ELF-1 (cell line): ENCODE data around the gene GAS2.

ENCODE experiments used
- DNase-seq: peaks from one replicate; pipeline ENCODE4 v3.0.0-alpha.2; 2016; ENCODE audit warnings: low read depth, low spot score

The GAS2 gene

GRCh38 chr11:22674470-22675439 is 8.3 kb downstream of the GAS2 start:
- DNase-seq: no peak

DNA sequence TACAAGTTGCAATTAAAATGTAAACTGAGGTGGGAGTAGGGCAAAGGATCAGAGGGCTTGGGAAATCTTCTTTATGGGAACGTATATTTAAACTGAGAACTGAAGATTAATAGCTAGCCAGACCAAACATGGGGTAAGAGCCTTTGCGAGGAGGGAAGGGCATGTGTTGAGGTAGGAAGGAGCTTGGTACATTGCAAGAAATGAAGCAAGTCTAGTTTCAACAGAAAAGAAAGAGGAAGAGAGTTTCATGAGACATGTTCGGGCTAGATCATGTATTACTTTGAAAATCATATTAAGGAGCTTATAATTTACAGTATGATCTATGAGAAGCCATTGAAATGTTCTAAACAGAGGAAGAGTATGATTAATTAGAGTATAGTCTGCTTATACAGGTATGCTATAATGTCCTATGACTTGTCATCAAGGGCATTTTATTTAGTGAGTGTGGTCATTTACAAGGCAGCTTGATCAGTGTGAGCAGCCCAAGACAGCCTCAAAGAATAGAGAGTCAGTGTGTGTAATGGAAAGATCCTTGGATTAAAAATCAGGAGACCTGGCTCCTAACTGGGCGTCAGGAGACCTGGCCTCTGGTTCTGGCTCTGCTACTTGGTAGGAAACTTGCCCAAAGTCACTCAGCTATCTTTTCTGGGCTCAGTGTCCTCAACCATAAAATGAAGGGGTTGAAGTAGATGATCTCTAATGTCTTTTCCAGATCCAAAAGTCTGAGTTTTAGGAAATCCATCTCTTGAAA is 10.9 kb downstream of the GAS2 start:
- no peak for DNase-seq

DNA sequence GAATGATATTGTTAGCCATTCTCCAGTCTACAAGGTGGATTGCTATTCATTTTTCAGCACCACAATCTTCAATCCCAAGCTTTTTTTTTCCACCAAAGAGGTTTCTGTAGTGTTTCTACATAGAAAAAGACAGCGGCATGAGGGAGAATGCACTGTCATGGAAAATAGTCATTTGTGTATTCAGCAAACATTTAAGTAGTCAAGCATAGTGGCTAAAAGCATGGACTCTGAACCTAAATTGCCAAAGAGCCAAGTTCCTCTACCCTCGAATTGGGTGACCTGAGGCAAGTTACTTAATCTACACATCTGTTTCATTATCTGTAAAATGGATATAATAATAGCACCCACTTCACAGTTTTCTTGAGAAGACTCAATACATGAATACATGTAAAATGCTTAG is 14.2 kb downstream of the GAS2 start:
- no peak for DNase-seq

DNA sequence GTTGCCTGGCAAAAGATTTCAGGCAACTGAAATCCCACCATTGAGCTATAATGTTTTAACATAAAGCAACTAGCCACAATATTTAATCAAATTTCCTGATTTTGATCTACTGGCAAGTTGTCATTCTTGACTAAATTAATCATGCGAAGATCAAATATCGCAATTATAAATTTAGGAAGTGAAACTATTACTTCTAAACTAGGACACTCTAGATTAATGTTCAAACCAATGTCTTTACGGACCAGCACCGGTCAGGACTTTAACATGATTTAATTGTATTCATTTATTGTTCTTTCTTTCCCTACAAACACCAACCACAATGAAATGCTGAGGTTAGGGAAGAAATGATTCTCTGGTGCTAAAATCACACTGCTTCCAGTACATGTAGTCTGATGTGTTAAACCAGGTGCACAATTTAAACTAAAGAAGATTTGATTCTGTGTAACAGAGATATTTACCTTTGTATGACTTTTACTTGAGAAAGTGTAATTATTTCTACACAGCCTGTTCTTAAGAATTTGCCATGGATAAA is 14.9 kb downstream of the GAS2 start:
- DNase-seq: no peak

- no peak for DNase-seq
Measured at GRCh38 chr11:22684082-22684481, 17.7 kb downstream of the GAS2 start.

DNA sequence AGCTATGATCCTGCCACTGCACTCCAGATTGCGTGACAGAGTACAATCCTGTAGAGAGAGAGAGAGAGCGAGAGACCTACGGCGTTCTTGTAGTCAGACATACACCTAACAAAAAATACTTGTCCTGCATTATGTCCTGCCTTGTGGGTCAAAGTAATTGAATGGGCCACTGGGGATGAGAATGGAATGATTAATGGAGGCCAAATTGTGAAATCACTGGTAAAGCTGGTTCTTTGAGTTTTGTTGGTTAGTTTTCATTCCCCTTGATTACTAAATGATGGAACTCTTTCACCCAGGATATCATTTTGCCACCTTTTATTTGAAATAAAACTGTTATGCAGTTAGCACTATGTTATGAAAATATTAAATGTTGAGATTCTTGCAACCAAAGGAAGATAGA is 18.7 kb downstream of the GAS2 start:
- DNase-seq: no peak

DNA sequence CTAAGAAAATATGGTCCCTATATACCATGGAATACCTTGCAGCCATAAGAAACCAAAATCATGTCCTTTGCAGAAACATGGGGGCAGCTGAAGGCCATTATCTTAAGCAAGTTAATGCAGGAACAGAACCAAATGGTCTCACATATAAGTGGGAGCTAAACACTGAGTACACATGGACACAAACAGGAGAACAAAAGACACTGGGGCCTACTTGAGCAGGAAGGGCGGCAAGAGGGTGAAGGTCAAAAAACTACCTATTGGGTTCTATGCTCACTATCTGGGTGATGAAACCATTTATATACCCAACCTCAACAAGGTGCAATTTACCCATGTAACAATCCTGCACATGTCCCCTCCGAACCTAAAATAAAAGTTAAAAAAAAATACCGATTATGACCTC is 22.5 kb downstream of the GAS2 start:
- DNase-seq: no peak

DNA sequence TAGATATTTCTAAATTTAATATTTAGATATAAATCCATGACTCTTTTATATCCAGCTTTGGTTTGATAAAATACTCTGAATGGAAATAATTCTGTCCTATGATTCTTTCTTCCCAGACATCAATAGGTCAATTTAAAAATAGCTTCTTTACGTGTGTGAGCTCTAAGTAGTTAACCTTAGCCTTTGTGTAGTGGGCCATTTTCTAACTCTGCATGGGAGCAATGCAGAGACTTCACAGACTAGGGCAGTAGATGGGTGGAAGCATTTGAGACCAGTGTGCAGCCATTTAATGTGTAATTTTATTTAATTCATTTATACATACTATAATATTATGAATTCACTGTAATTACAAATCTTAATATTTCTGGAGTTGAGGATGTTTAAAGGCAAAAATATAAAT is 23.8 kb downstream of the GAS2 start:
- no peak for DNase-seq

- DNase-seq: no peak
Measured at GRCh38 chr11:22690871-22691270, 24.5 kb downstream of the GAS2 start.

- no peak for DNase-seq
Measured at GRCh38 chr11:22699388-22699787, 33.0 kb downstream of the GAS2 start.

DNA sequence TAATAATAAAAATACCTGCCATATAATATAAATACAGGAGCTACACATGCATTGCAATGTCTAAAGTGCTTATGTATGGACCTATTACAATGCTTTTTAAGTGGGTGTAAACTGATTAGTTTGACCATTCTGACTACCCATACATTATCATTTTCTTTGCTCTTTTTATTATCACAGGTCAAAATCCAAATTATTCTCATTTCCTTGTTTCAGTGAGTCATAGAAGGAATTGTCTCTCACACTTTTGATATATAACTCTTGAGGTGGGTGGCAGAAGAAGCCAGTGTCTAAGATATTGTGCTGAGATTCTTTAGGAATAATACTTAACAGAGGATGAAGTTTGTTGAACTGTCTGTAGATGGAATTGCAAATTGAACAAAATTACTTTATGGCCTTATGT is 35.6 kb downstream of the GAS2 start:
- DNase-seq: no peak

DNA sequence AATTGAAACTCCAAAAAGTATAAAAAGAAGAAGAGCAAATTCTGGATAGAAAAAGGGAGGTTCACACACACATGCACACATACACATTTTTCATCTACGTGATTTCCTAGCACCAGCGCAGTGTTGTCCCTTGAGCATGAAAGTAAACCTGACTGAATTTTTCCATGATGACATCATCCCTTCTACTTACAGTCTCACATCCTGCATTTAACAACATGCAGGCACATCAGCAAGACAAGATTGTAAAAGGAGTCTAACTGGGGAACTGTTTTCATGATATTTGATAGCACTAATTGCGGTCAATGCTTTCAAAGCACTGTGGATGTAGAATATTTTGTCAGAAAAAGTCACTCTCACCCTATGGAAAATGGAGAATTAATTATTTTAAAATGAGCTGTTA is 36.6 kb downstream of the GAS2 start:
- DNase-seq: peak; percentile 24

DNA sequence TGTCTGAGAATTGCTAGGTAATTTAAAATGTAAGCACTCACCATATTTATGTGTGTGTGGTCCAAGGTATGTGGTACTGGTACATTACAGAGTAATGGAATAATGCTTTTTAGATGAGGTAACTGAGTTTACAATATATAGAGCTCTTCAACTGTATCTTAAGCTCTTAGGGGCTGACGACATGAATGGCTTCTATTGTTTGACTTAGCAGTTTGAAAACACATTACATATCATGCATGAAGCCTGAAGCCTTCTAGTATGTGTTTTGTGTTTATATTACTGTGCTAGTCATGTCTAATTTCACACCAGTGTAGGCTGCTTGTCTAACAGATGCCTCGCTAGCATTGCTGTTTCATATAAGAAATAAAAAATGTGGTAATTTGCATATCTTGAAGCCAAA is 37.2 kb downstream of the GAS2 start:
- no peak for DNase-seq

GRCh38 chr11:22707119-22707899 is 40.9 kb downstream of the GAS2 start:
- DNase-seq: no peak

DNA sequence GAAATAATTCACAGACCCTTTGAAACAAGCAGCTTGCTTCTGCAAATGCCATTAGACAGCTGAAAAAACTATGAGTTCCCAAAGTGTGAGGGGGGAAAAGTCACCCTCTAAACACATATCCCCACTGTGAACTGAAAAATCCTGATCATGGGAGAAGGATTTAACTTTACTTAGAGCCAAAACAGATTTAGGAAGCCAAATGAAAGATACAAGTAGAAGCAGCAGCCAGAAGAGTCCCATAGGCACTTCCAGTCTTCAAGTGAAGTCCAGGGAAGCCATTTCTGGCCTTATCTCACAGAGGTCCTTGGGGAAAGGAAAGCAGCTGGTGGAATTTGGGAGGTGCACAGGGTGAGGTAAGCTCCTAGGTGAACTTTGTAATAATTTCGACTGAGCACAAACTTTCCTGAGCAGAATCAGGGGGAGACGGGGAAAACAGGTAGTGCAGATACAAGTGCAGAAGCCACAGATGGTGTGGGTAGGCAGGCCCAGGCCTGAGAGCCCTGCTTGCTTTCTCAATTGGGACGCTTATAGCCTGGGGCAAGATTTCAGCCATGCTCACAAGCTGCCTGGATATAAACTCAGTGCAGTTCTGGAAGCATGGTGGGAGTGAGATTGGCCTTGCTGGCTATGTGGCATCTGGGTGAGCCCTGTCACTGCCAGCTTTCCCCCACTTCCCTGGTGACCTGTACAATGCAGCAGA is 44.8 kb downstream of the GAS2 start:
- peak; percentile 57 for DNase-seq

DNA sequence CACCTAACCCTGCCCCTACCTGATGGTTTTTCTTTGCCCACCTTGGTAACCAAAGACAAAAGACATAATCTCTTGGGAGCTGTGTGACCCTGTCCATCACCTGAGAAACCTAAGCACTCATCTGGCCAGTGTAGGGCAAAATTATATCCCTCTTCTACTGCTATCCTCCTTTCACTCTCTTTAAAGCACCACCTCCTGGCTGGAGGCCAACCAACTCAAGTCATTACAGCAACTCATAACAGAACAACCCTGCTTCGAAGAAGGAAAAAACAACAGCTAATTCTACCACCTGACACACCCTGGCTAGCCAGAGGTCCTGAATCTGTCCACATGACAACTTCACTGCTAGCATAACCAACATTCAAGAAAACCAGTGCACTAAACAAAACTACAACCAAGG is 45.5 kb downstream of the GAS2 start:
- no peak for DNase-seq

DNA sequence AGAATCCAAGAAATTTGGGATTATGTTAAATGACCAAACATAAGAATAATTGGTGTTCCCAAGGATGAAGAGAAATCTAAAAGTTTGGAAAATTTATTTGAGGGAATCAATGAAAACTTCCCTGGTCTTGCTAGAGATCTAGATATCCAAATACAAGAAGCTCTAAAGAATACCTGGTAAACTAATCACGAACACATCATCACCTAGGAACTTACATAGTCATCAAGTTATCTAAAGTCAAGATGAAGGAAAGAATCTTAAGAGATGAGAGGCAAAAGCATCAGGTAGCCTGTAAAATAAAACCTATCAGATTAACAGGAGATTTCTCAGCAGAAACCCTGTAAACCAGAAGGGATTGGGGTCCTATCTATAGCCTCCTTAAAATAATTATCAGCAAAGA is 46.9 kb downstream of the GAS2 start:
- DNase-seq: no peak

DNA sequence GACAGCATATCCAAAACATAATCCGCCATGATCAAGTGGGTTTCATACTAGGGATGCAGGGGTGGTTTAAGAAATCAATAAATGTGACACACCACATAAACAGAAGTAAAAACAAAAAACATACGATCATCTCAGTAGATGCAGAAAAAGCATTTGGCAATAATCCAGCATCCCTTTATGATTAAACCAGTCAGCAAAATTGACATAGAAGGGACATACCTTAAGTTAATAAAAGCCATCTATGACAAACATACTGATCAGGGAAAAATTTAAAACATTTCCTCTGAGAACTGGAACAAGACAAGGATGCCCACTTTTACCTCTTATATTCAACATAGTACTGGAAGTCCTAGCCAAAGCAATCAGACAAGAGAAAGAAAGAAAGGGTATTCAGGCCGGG is 49.6 kb downstream of the GAS2 start:
- DNase-seq: no peak

DNA sequence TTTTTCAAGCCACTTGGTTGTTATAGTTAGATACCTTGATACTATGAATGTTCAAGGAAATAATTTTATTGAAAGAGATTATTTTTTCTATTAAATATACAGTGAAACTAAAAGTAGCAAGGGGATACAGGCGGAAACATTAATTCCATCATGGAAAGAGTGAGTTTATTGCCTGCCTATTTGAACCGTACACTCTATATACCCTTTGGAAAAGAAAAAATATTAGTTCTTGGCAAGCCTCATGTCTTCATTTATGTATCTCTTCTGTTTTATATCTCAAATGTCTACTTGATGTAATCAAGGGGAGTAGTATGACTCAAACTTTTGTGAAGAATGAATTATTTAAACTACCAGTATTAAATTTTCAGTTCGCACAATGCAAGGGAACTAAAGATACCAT is 54.0 kb downstream of the GAS2 start:
- no peak for DNase-seq

DNA sequence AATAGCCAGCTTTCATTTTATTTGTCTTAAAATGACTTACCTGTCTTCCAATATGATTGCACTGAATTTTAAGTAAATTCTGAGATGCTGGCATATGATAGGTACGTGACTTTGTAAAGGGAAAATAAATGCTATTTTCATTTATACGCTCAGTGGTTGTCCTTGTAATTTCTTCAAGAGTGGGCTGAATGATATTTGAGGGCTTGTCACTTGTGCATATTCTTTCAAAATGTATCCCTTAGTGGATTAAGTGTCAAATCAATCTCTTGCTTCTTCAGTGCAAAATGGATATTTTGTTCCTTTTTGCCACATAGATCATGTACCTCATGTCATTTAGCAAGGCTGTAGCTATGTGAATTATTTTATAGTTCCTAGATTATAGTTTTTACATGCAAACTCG is 56.9 kb downstream of the GAS2 start:
- DNase-seq: no peak

GRCh38 chr11:22725079-22725478 is 58.7 kb downstream of the GAS2 start:
- DNase-seq: no peak
